AG04450 (cell line): ENCODE data around the gene HNRNPM. TPM values are rescaled to one million over a fixed set of nuclear protein-coding genes. Genes with fewer than 3 reads are reported as not detected.

Source experiments
- CTCF ChIA-PET: fragments of 300-600, 350-600 bp; formaldehyde crosslinking; extraction: SDS; loops from one replicate; lab custom pipeline; 2022; ENCODE audit warnings: antibody characterized with exemption, inconsistent platforms; lab: Charles Lee
- POLR2A ChIA-PET: fragments of 350-600 bp; formaldehyde crosslinking; extraction: SDS; loops from one replicate; lab custom pipeline; 2021; ENCODE audit warnings: antibody characterized with exemption, inconsistent platforms; lab: Yijun Ruan, JAX
- DNase-seq: peaks from one replicate; pipeline ENCODE4 v3.0.0-alpha.2; 2011; ENCODE audit warnings: low read depth, low spot score
- H3K27ac ChIP-seq: one replicate; pipeline ENCODE4 v1.5.1; 2012; ENCODE audit warnings: low read depth, low read length, control low read depth
- H3K27me3 ChIP-seq: one replicate; pipeline ENCODE4 v1.6.0; 2012; ENCODE audit warnings: low read length; ENCODE audit not compliant: control insufficient read depth, insufficient read depth
- H3K4me3 ChIP-seq: 2 replicates; pipeline ENCODE4 v1.5.1; 2011; ENCODE audit warnings: mild to moderate bottlenecking, low read depth, low read length, control low read depth
- H3K9me3 ChIP-seq: 2 replicates; pipeline ENCODE4 v1.5.1; 2012; ENCODE audit warnings: low read length; ENCODE audit not compliant: control insufficient read depth, insufficient read depth
- polyA plus RNA-seq: library from polyadenylated mRNA; depleted of rRNA; stranded (reverse); fragments of >200 nt; gene quantifications from 2 replicates; pipeline ENCODE4 v1.2.3, GENCODE V29; 2011
- TF ChIP-seq, protein P1 (sequence below): IDR thresholded peaks from 2 replicates; pipeline ENCODE4 v1.5.1; 2011; ENCODE audit warnings: low read depth, low read length, control low read depth, inconsistent platforms

Gene HNRNPM
- polyA plus RNA-seq, 1 experiment = 122 TPM

DNA sequence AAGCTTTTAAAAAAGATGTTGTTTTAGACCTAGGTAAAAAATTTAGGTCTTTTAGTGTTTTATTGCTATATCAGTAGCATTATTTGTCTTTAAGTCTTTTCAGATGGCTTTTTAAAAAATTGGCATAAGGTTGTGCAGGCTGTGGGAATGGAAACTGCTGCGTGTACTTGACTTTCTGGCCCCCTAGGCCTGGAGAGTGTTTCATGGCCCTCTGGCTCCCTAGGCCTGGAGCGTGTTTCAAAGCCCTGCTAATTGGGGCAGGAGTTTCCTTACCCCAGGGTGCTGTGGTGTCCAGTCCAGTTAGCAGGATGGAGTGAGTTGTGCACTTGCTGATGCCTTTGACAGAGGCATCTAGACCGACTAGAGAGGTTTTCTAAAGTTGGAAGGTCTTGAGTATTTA lies 33.8 kb downstream of the HNRNPM start:
- H3K27ac ChIP-seq = no peak overlapping the region
- TF ChIP-seq, protein P1, sequence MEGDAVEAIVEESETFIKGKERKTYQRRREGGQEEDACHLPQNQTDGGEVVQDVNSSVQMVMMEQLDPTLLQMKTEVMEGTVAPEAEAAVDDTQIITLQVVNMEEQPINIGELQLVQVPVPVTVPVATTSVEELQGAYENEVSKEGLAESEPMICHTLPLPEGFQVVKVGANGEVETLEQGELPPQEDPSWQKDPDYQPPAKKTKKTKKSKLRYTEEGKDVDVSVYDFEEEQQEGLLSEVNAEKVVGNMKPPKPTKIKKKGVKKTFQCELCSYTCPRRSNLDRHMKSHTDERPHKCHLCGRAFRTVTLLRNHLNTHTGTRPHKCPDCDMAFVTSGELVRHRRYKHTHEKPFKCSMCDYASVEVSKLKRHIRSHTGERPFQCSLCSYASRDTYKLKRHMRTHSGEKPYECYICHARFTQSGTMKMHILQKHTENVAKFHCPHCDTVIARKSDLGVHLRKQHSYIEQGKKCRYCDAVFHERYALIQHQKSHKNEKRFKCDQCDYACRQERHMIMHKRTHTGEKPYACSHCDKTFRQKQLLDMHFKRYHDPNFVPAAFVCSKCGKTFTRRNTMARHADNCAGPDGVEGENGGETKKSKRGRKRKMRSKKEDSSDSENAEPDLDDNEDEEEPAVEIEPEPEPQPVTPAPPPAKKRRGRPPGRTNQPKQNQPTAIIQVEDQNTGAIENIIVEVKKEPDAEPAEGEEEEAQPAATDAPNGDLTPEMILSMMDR = no peak
- no peaks in the 10 kb centered on the region for H3K9me3 ChIP-seq
- CTCF ChIA-PET = no interaction called here
- POLR2A ChIA-PET = no interaction called here
- H3K27me3 ChIP-seq = no peaks in the 10 kb centered on the region
- no peak for DNase-seq
- H3K4me3 ChIP-seq = no peak overlapping the region

DNA sequence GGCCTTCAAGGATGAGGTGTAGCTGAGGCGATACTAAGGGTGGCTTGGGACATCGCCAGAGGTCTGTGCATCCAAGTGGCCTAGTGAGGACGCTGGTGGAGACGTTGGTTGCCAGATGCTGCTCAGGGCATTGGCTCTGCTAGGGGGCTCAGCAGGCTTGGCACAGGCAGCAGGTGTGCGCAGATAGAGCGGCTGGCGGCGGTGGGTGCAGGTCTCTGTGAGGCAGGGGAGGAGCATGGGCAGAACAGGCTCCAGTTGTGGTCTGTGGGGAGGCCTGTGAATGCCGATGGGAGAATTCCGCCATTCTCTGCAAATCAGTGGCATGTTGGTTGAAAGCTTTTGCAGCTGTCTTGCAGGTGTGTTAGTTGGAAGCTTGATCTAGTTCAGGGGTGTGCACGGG lies 36.4 kb downstream of the HNRNPM start:
- Histone ChIP-seq H3K4me3 (no peak overlapping the region), H3K9me3 (no peaks in the 10 kb centered on the region), H3K27ac (no peak overlapping the region), H3K27me3 (no peaks in the 10 kb centered on the region)
- ChIA-PET CTCF (interaction anchor here (0.7 kb wide), 1 partner anchor 44 kb away, joined by 5 read pairs; no protein-coding TSS in a partner anchor), POLR2A (no interaction called here)
- DNase-seq = no peak
- TF ChIP-seq, protein P1 = no peak

DNA sequence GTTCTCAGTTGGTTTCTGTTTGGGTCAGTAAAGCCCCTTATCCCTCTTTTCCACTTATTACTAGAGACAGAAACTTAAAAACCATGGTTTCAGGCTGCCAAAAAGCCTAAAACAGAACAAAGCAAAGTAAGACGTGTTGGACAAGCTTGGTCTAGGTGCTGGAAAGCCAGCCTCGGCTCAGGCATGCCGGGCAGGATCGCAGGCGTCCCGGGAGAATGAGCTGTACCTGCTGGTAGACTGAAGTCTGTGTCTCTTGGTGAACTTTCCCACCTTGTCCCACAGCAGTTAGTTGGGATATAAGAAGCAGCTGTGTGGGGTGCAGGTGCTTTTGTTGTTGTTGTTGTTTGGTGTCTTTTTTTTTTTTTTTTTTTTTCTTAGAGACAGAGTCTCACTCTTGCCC lies 36.8 kb downstream of the HNRNPM start:
- POLR2A ChIA-PET = no interaction called here
- Histone ChIP-seq H3K27ac (no peak overlapping the region), H3K4me3 (no peak overlapping the region), H3K27me3 (no peaks in the 10 kb centered on the region), H3K9me3 (no peaks in the 10 kb centered on the region)
- TF ChIP-seq, protein P1 = no peak
- DNase-seq = no peak
- CTCF ChIA-PET = interaction anchor here (0.7 to 1.7 kb wide), 3 partner anchors 24 to 69 kb away, joined by 4 to 6 read pairs (median 5); partner anchors contain the start of gene MARCHF2

DNA sequence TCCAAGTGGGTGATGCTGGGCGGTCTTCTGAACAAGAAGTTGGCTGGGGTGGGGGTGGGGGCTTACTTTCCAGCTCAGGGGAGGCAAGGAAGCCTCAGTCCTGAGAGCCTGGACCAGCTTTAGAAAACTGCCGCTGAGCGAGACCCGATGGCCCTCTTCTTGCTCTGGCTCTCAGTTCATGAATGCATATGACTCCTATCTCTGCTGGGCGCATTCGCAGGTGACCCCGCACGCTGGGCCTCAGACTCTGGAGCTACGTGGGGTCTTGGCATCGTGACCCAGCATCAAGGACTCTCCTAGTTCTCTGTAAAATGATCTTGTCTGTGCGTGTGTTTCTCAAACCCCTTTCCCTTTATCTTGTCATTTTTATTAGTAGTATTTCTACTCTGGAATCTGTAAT lies 37.9 kb downstream of the HNRNPM start:
- CTCF ChIA-PET = interaction anchor here (0.7 to 1.7 kb wide), 5 partner anchors 12 to 129 kb away, joined by 3 to 6 read pairs (median 3); partner anchors contain the start of gene MARCHF2
- TF ChIP-seq, protein P1 = no peak
- Histone ChIP-seq H3K9me3 (no peaks in the 10 kb centered on the region), H3K4me3 (no peak overlapping the region), H3K27ac (no peak overlapping the region), H3K27me3 (no peaks in the 10 kb centered on the region)
- POLR2A ChIA-PET = interaction anchor here (0.5 kb wide), 1 partner anchor 18 kb away, joined by 3 read pairs; no protein-coding TSS in a partner anchor
- DNase-seq = no peak

DNA sequence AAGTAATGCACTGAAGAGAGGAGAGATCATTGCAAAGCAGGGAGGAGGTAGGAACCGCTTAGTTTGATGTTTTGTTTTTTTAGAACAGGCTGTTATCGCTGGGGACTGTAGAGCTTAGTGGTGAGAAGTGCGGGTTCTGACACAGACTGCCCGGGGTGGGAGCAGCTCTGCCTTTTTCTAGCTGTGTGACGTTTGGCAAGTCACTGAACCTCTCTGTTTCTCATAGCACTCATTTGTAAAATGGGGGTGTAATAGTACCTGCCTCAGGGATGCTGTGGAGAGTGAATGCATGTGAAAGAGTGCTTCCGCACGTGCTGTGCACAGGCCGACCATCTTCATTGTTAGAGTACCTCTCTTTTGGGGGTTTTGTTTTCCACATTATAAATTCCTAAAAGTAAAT lies 38.4 kb downstream of the HNRNPM start:
- TF ChIP-seq, protein P1 = no peak
- Histone ChIP-seq H3K27ac (no peak overlapping the region), H3K4me3 (no peak overlapping the region), H3K27me3 (no peaks in the 10 kb centered on the region), H3K9me3 (no peaks in the 10 kb centered on the region)
- DNase-seq = no peak
- POLR2A ChIA-PET = no interaction called here
- CTCF ChIA-PET = interaction anchor here (1.1 to 1.7 kb wide), 3 partner anchors 11 to 129 kb away, joined by 3 to 6 read pairs (median 3); partner anchors contain the start of gene MARCHF2
